GM21825 (cell line): Measurements from ENCODE around the gene EPSTI1.
"Not testable (repeated sequence)": the region's sequence is repeated elsewhere in the genome, so short reads cannot be mapped to it uniquely, and the experiment has no call there.

Experiments used
- ATAC-seq: cut with Tn5 transposase; IDR thresholded peaks from one replicate; pipeline ENCODE4 v1.9.1; 2021; ENCODE audit warnings: mild to moderate bottlenecking, moderate library complexity; ENCODE audit not compliant: unreplicated experiment

The EPSTI1 gene

DNA sequence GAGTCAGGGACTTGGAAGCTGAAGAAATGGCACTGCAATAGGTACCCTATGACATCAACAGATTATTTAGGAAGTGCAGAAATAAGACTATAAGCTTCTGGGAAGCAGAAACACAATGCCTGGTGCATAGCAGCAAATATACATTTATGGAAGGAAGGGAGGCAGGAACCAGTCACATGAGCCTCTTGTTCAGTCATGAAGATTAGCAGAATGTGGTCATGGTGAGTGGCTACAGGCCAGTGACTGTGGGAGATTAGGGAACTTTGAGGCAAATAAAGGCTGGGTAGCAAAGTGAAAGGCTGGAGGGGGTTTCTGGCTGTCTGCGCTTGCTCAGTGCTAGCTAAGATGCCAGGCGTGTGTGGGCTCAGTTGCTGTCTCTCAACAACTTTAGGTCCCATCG is 96.3 kb downstream of the EPSTI1 start:
- no peak for ATAC-seq

GRCh38 chr13:42894765-42895243 is 97.2 kb downstream of the EPSTI1 start:
- no peak for ATAC-seq

GRCh38 chr13:42893214-42893671 is 98.8 kb downstream of the EPSTI1 start:
- no peak for ATAC-seq

GRCh38 chr13:42892760-42893159 is 99.3 kb downstream of the EPSTI1 start:
- no peak for ATAC-seq

DNA sequence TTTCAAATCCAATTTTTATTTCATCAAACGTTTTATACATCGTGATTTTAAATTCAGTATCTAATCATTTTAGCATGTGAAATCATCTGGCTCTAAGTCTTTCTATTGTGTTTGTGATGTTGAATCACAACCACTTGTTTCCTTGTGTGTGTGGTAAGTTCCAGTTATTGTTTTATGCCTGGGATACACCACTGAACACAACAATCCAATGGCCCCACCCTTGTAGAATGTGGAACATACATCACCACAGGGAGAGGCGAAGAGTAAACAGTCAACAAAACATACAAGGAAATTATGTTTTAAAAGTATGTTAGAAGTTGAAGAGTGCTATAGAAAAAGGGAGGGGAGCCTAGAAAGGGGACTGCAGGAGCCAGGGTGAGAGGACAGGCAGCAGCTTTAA is 100.5 kb downstream of the EPSTI1 start:
- ATAC-seq = no peak

DNA sequence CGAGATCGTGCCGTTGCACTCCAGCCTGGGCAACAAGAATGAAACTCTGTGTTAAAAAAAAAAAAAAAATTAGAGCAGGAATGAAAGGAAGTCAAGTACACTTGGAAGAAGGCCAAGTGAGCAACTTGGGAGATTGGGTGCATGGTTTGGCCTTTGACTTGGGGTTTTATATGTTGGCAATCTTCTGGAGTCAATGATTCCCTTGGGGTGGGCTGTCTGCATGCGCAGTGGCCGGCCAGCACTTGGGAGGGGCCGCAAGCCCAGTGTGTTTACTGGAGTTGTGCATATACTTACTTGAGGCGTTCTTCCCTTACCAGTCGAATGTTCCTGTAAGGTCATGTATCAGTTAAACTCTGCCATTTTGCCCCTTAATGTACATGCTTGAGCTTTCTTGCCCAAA is 106.7 kb downstream of the EPSTI1 start:
- ATAC-seq = no peak

DNA sequence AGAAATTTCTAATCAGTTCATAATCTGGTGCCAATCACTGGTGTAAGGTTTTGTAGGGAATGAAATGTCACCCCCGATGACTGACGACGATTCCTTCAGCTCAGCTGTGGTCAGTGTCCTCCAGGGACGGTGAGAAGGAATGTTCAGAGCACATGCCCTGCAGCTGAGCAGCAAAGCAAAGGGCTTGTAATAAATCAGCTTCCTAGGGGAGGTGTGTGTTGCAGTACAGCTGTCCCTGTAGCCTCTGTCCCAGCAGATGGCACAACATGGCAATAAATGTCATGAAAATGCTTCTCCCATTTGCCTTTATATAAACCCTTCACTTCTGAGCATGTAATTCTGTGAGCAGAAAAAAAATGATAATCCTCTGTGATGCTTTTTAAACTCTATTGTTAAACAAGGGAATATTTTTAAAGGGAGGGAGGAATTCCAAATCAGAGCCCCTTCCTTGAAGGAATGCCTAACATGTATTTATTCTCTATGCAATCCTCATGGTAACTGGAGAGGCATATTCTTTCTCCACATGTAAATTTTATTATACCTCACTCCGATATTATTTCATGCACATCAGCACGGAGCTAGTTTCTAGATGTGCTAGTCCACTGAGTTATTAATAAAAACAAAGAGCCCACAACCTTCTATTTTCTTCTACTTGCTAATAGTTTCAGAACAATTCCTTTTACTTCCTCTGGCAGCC is 108.1 kb downstream of the EPSTI1 start:
- no peak for ATAC-seq

- ATAC-seq = no peak
Measured at GRCh38 chr13:42883142-42883541, 108.9 kb downstream of the EPSTI1 start.

DNA sequence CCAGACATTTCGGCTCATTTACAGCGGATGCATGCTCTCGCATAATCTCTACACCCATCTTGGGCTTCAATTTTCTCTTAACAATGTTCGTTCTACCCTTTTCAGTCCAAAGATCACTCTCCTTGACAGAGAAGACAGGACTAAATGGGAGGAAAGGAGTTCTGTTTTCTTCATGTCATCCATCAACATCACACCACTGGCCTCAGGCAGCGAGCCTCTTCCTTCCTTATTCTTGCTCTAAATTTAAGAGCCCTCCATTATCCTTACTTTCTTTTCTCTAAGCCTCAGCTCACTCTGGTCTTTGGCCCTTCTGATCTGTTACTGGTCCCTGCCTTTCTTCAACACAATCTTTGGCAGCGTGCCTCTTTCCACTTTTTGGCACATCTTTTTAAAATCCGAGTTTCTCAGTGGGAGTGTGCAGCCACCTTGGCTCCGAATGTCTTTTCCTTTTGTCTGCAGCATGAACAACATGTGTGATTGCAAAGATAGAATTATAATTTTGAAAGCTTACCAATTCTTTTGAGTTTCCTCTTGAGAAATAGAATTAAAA is 111.9 kb downstream of the EPSTI1 start:
- ATAC-seq = no peak

- no peak for ATAC-seq
Measured at GRCh38 chr13:42878721-42879120, 113.3 kb downstream of the EPSTI1 start.

DNA sequence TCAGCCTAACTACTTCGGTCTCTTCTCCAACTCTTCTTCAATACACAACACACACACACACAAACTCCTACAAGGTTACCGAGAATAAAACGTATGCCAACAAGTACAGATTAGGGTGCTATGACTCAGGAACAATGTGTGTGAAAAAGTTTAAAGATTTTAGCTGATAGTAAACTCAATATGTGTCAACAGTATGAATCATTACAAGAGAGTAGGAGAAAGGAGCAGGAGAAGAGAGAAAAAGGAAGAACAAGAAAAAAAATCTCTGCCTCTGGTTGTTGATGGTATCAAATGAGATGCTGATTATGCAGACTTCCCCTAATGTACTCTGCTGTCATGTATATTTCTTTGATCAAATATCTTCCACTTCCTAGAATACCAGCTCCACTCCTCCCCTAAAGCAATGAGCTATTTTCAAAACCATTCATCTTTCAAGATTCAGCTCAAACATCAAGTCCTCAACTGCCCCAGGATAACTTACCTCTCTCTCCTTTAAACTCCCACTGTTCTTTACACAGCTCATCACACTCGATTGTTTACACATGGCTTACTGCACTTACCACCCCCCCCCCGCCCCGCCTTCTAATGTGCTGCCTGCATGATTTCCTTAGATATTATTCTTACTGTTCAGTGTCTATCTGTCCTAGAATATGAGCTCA is 115.0 kb downstream of the EPSTI1 start:
- no peak for ATAC-seq

- peak; percentile 93 for ATAC-seq
Measured at GRCh38 chr13:42876270-42876714, 115.7 kb downstream of the EPSTI1 start.

DNA sequence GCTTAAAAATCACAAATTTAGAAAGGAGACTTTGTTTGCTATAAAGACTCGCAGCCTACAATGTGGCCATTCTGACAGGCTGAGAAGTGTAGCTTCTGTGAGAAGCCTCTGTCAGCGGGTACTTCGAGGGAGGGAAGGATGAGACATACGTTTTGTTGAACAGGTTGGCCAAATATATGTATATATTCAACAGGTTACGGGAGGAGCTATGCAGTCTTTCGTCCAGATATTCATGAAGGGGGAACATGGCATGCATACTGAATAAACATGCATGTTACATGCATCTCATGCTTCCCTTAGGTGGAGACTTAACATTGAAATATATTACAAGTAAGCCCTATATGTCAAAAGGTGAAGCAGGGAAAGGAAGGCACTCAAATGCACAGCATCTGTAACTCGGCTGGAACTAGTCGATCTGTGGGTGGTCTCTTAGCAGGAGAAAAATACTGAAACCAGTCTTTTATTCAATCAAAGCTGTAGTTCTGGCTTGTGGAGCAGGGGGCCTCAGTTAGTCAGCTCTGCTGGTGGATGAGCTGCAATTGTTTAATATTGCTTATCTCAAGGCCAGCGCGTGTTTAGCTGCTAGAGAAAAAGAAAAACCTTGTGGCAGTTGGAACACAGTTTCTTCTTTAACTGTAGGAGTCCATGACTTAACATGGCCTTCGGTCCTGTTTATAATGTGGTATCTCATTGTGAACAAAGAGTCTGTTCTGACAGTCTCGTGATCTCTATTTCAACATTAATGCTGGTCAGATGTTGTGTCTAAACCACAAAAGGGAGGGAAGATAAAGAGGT is 116.4 kb downstream of the EPSTI1 start:
- peak; percentile 16 for ATAC-seq

- ATAC-seq = no peak
Measured at GRCh38 chr13:42874221-42874620, 117.8 kb downstream of the EPSTI1 start.

- no peak for ATAC-seq
Measured at GRCh38 chr13:42873081-42873480, 119.0 kb downstream of the EPSTI1 start.

- no peak for ATAC-seq
Measured at GRCh38 chr13:42867232-42867631, 124.8 kb downstream of the EPSTI1 start.

DNA sequence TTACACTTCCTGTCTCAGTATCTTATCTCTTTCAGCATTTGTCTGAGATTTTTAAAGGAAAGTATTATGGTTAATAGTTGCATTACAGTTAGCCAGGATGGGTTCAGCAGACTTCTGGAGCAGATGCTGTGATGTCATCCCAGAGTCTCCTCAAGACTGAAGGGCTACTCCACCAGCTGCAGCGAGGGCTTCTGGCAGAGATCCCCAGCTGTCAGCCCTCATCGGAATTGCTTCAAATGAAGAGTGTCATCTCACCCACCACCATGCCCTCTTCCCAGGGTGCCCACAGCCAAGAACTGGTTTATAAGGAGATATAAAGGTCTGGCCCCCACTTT is 126.3 kb downstream of the EPSTI1 start:
- ATAC-seq = no peak

DNA sequence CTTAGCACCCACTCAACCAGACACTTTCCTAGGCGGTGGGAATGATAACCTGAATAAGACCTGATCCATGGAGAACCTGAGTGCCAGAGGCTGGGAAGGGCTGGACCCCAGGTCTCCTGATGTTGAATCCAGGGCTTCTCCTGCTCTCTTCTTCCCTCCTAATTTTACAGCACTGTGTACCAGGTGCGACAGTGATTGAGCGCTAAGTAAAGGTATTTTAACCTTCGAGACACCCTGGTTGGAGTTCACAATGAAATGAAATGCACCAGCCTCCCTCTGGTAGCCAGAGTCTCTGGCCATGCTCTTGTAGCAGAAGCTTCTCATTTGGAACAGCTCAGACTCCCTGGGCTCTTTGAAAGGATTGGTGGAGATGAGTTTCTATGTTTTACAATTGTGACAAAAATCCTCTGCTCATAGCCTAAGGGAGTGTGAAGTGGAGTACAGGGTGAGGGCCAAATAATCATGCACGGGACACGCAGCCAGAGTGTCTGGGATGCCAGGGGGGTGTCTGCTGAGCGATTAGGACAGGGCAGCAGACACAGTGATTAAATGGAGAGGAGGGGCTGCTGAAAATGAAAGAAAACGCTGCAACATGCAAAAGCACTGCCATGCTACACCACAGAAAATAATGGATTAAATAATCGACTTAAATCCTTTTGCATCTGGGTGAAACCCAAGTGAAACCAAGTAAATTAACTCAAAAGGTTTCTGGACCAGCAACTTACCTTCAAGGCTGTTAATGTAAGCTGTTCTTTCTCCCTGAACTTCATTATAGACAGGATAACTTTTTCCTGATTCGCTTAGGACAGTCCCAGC is 126.9 kb downstream of the EPSTI1 start:
- ATAC-seq = no peak

DNA sequence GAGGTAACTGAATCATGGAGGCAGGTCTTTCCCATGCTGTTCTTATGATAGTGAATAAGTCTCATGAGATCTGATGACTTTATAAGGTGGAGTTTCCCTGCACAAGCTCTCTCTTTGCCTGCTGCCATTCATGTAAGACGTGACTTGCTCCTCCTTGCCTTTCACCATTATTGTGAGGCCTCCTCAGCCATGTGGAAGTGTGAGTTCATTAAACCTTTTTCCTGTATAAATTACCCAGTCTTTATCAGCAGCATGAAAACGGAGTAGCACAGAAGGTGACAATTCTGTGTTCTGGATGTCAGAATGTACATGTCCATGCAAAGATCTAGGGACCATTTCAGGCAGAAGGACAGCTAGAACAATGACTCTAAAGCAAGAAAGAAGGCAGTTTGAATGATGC is 129.7 kb downstream of the EPSTI1 start:
- not testable (repeated sequence) for ATAC-seq

- ATAC-seq = no peak
Measured at GRCh38 chr13:42860485-42860884, 131.6 kb downstream of the EPSTI1 start.

GRCh38 chr13:42859760-42860159 is 132.3 kb downstream of the EPSTI1 start:
- no peak for ATAC-seq
